H1 (cell line): ENCODE measurements around the gene ZFAND2B. TPM values are rescaled to one million over a fixed set of nuclear protein-coding genes. Genes with fewer than 3 reads are reported as not detected.

Experiments
- CTCF ChIA-PET: fragments of 300-600 bp; sonication (Branson Sonifier 250); formaldehyde crosslinking; loops from one replicate; lab custom pipeline; 2021; ENCODE audit not compliant: partially characterized antibody; lab: Charles Lee
- POLR2A ChIA-PET: fragments of 300-600 bp; sonication (Branson Sonifier 250); formaldehyde crosslinking; loops from one replicate; lab custom pipeline; 2021; ENCODE audit warnings: inconsistent platforms; ENCODE audit not compliant: partially characterized antibody; lab: Charles Lee
- DNase-seq, 2 experiments: peaks; one replicate each; pipeline versions ENCODE4 v3.0.0 to v3.0.0-alpha.2; 2010 to 2022; ENCODE audit warnings: low spot score in 2 of 2, low read depth in 1 of 2, mixed read lengths in 1 of 2
- FAIRE-seq: peaks from 2 replicates; lab custom pipeline; 2011; peaks lifted over from hg19 to GRCh38; lab: Jason Lieb, UNC
- H2AFZ ChIP-seq: 2 replicates; pipeline ENCODE4 v1.8.1; 2012; ENCODE audit warnings: low read length, inconsistent platforms
- H2AK5ac ChIP-seq: 2 replicates; pipeline ENCODE4 v1.6.1; 2013; ENCODE audit warnings: low read depth, low read length
- H2BK120ac ChIP-seq: replicated peaks from 2 replicates; pipeline ENCODE3; 2013; ENCODE audit warnings: low read depth, low read length, inconsistent platforms
- H2BK12ac ChIP-seq: 2 replicates; pipeline ENCODE4 v1.6.1; 2013; ENCODE audit warnings: low read depth, low read length
- H2BK15ac ChIP-seq: 2 replicates; pipeline ENCODE4 v1.6.1; 2013; ENCODE audit warnings: low read length
- H2BK20ac ChIP-seq: 2 replicates; pipeline ENCODE4 v1.6.1; 2013; ENCODE audit warnings: low read length
- H2BK5ac ChIP-seq: 2 replicates; pipeline ENCODE4 v1.6.1; 2013; ENCODE audit warnings: low read depth, low read length
- H3K14ac ChIP-seq: 2 replicates; pipeline ENCODE4 v1.6.1; 2013; ENCODE audit warnings: inconsistent platforms; ENCODE audit not compliant: insufficient read length
- H3K18ac ChIP-seq: 2 replicates; pipeline ENCODE4 v1.6.1; 2013; ENCODE audit warnings: low read length; ENCODE audit errors: extremely low read depth
- H3K23ac ChIP-seq: 2 replicates; pipeline ENCODE4 v1.6.1; 2013; ENCODE audit warnings: inconsistent platforms; ENCODE audit not compliant: insufficient read length
- H3K23me2 ChIP-seq: 2 replicates; pipeline ENCODE4 v1.6.1; 2013; ENCODE audit warnings: low read depth, low read length
- H3K27ac ChIP-seq: 2 replicates; pipeline ENCODE4 v1.6.1; 2011; ENCODE audit warnings: low read depth, low read length, inconsistent platforms
- H3K27me3 ChIP-seq, 4 experiments: replicated peaks in 1 of 4; 1 replicate in 1 of 4; 2 replicates in 3 of 4; pipeline versions ENCODE4 v1.6.1 to v1.8.1; 2011 to 2013; ENCODE audit warnings: low read length in 3 of 4, mild to moderate bottlenecking in 3 of 4, inconsistent platforms in 2 of 4, mixed read lengths in 2 of 4, moderate library complexity in 1 of 4; ENCODE audit not compliant: control insufficient read depth in 3 of 4, insufficient read depth in 3 of 4; ENCODE audit errors: extremely low read depth in 1 of 4
- H3K36me3 ChIP-seq, 4 experiments: 2 replicates each; pipeline versions ENCODE4 v1.6.1 to v1.8.1; 2011 to 2013; ENCODE audit warnings: mild to moderate bottlenecking in 4 of 4, low read length in 3 of 4, moderate library complexity in 2 of 4, control low read depth in 1 of 4, inconsistent platforms in 1 of 4; ENCODE audit not compliant: insufficient read depth in 4 of 4, control insufficient read depth in 2 of 4
- H3K4ac ChIP-seq: replicated peaks from 2 replicates; pipeline ENCODE3; 2013; ENCODE audit warnings: low read length, low read depth, mixed read lengths, inconsistent platforms; ENCODE audit not compliant: insufficient read length
- H3K4me1 ChIP-seq, 4 experiments: replicated peaks in 1 of 4; 1 replicate in 1 of 4; 2 replicates in 3 of 4; pipeline versions ENCODE4 v1.6.1 to v1.8.1; 2011 to 2013; ENCODE audit warnings: low read length in 3 of 4, inconsistent platforms in 2 of 4, mixed read lengths in 1 of 4; ENCODE audit not compliant: insufficient read depth in 4 of 4, control insufficient read depth in 3 of 4
- H3K4me2 ChIP-seq, 2 experiments: 2 replicates each; pipeline versions ENCODE4 v1.6.1 to v1.8.1; 2011 to 2013; ENCODE audit warnings: low read depth in 2 of 2, low read length in 2 of 2, control low read depth in 1 of 2, inconsistent platforms in 1 of 2, mild to moderate bottlenecking in 1 of 2; ENCODE audit not compliant: insufficient read depth in 1 of 2
- H3K4me3 ChIP-seq, 4 experiments: fragments of 200-600, 300-600 bp in 1 of 4; sonication (generic), shearing (Covaris generic), sonication (Bioruptor Twin) in 1 of 4; 2 replicates each; pipeline versions ENCODE4 v1.5.1 to v1.8.1; 2011 to 2016; ENCODE audit warnings: low read length in 4 of 4, low read depth in 3 of 4, control low read depth in 2 of 4, inconsistent platforms in 2 of 4, mild to moderate bottlenecking in 2 of 4, mixed read lengths in 1 of 4, moderate library complexity in 1 of 4; ENCODE audit not compliant: insufficient read depth in 2 of 4; ENCODE audit errors: extremely low read depth in 1 of 4
- H3K56ac ChIP-seq: replicated peaks from 2 replicates; pipeline ENCODE3; 2013; ENCODE audit warnings: low read depth, mild to moderate bottlenecking, mixed read lengths, low read length, inconsistent platforms; ENCODE audit not compliant: insufficient read length
- H3K79me1 ChIP-seq: 2 replicates; pipeline ENCODE4 v1.6.1; 2013; ENCODE audit warnings: low read depth, low read length, control low read depth
- H3K79me2 ChIP-seq, 2 experiments: 2 replicates each; pipeline versions ENCODE4 v1.6.1 to v1.8.1; 2012 to 2013; ENCODE audit warnings: low read length in 2 of 2, mild to moderate bottlenecking in 2 of 2, inconsistent platforms in 1 of 2; ENCODE audit not compliant: insufficient read depth in 2 of 2, control insufficient read depth in 1 of 2
- H3K9ac ChIP-seq, 4 experiments: replicated peaks in 1 of 4; 1 replicate in 1 of 4; 2 replicates in 3 of 4; pipeline versions ENCODE4 v1.6.1 to v1.8.1; 2011 to 2013; ENCODE audit warnings: low read depth in 3 of 4, low read length in 3 of 4, control low read depth in 2 of 4, mild to moderate bottlenecking in 2 of 4, moderate library complexity in 2 of 4, inconsistent platforms in 1 of 4; ENCODE audit errors: extremely low read depth in 1 of 4
- H3K9me3 ChIP-seq, 2 experiments: 2 replicates each; pipeline versions ENCODE4 v1.6.1 to v1.8.1; 2012 to 2013; ENCODE audit warnings: mild to moderate bottlenecking in 2 of 2, moderate library complexity in 2 of 2, control low read depth in 1 of 2, inconsistent platforms in 1 of 2, low read depth in 1 of 2, low read length in 1 of 2, mixed read lengths in 1 of 2; ENCODE audit not compliant: insufficient read depth in 2 of 2
- H4K20me1 ChIP-seq, 2 experiments: replicated peaks in 1 of 2; 2 replicates each; pipeline versions ENCODE3 to v1.8.1; 2011 to 2013; ENCODE audit warnings: inconsistent platforms in 2 of 2, low read length in 2 of 2, mild to moderate bottlenecking in 1 of 2; ENCODE audit not compliant: insufficient read depth in 2 of 2, control insufficient read depth in 1 of 2
- H4K5ac ChIP-seq: 2 replicates; pipeline ENCODE4 v1.6.1; 2013; ENCODE audit warnings: low read length, low read depth, mixed read lengths, inconsistent platforms; ENCODE audit not compliant: insufficient read length
- H4K8ac ChIP-seq: 2 replicates; pipeline ENCODE4 v1.8.0; 2013; ENCODE audit warnings: mild to moderate bottlenecking, moderate library complexity, low read length, inconsistent platforms; ENCODE audit not compliant: insufficient read depth; ENCODE audit errors: extremely low read depth
- H4K91ac ChIP-seq: replicated peaks from 2 replicates; pipeline ENCODE3; 2013; ENCODE audit warnings: low read length, mixed read lengths, inconsistent platforms; ENCODE audit not compliant: insufficient read length
- MAX ChIP-seq: IDR thresholded peaks from 2 replicates; pipeline ENCODE4 v1.6.1; 2012; ENCODE audit warnings: inconsistent platforms
- WGBS, 2 experiments: shearing (Covaris generic) in 1 of 2; methylation state at CpG; one replicate each; pipeline versions ENCODE4 v1.1.6 to v1.1.7; 2013 to 2015; ENCODE audit warnings: low lambda C conversion rate in 2 of 2, mixed read lengths in 2 of 2, inconsistent platforms in 1 of 2, low coverage in 1 of 2, missing lambda C conversion rate in 1 of 2; ENCODE audit not compliant: insufficient replicate concordance in 2 of 2, insufficient coverage in 1 of 2, insufficient read length in 1 of 2; ENCODE audit errors: extremely low coverage in 1 of 2, missing lambda C conversion rate in 1 of 2; 5-methylcytosine and 5-hydroxymethylcytosine counted together
- polyA plus RNA-seq, 7 experiments: library from polyadenylated mRNA; depleted of rRNA in 3 of 7; stranded (reverse) in 5 of 7; unstranded in 2 of 7; fragments of >200 nt in 5 of 7; fragments of 200-250 nt in 2 of 7; gene quantifications; 1 replicate in 5 of 7; 2 replicates in 1 of 7; 4 replicates in 1 of 7; pipeline versions ENCODE4 v1.2.1 to v1.2.3, GENCODE V29; 2011 to 2013; ENCODE audit warnings: missing spikeins in 2 of 7, mixed read lengths in 2 of 7
- total RNA-seq: library from RNA; stranded (reverse); fragmentation: NEBNext Ultra II Directional; extraction: Animal tissue kit (Norgen Biotek cat#: 25700); gene quantifications from 2 replicates; pipeline ENCODE4 v1.2.1, GENCODE V29; 2021

Gene ZFAND2B
- total and polyA plus RNA-seq, 2 of the 8 experiments (the other 6 are each of a cell fraction or from before 2014, with no cell fraction given), result 16.0 to 17.9 TPM

GRCh38 chr2:219197388-219197787, 9.2 kb upstream of the ZFAND2B start:
- no peaks in the 10 kb centered on the region for H3K36me3 ChIP-seq
- FAIRE-seq, result no peak

More at GRCh38 chr2:219197388-219197787, 9.2 kb upstream of the ZFAND2B start:
- 92% methylated on average over 1 of the region's 1 CpG; no CpG with 5 or more reads in 1 of the 2 experiments for WGBS, 2 experiments
- no peaks in the 10 kb centered on the region for H3K4me1 ChIP-seq
- H3K9me3 ChIP-seq, result no peaks in the 10 kb centered on the region
- TF ChIP-seq MAX, result no peak
- ChIA-PET POLR2A (interaction anchor here (1.6 to 2.1 kb wide), 2 partner anchors 9 to 20 kb away, joined by 4 to 7 read pairs; partner anchors contain the start of gene ZFAND2B), CTCF (interaction anchor here (0.8 to 0.9 kb wide), 3 partner anchors 8 to 101 kb away, joined by 3 to 4 read pairs (median 3); no protein-coding TSS in a partner anchor)
- no peak overlapping the region for H2BK5ac ChIP-seq
- H2BK12ac ChIP-seq, result no peak overlapping the region
- no peak overlapping the region for H3K23ac ChIP-seq
- DNase-seq, result no peak
- no peak overlapping the region for H2AFZ ChIP-seq
- H4K20me1 ChIP-seq, result no peaks in the 10 kb centered on the region
- H4K5ac ChIP-seq, result no peak overlapping the region
- no peak overlapping the region for H3K18ac ChIP-seq
- H3K9ac ChIP-seq, result no peak overlapping the region
- no peak overlapping the region for H3K56ac ChIP-seq
- no peak overlapping the region for H3K4ac ChIP-seq
- no peak overlapping the region for H4K91ac ChIP-seq
- H3K23me2 ChIP-seq, result no peaks in the 10 kb centered on the region
- H3K79me1 ChIP-seq, result no peaks in the 10 kb centered on the region
- H3K14ac ChIP-seq, result no peak overlapping the region
- no peak overlapping the region for H3K4me2 ChIP-seq
- no peak overlapping the region for H3K27ac ChIP-seq
- H3K27me3 ChIP-seq, result no peaks in the 10 kb centered on the region
- H3K4me3 ChIP-seq, result no peak overlapping the region
- no peak overlapping the region for H2AK5ac ChIP-seq
- H4K8ac ChIP-seq, result no peak overlapping the region
- H2BK120ac ChIP-seq, result no peak overlapping the region
- no peak overlapping the region for H2BK15ac ChIP-seq
- no peaks in the 10 kb centered on the region for H3K79me2 ChIP-seq
- no peak overlapping the region for H2BK20ac ChIP-seq
